GM18951 (cell line): ENCODE measurements around the gene CASZ1.

Experiments
- POLR2A ChIP-seq: IDR thresholded peaks from 4 replicates; pipeline ENCODE4 v1.6.1; 2011; ENCODE audit warnings: mild to moderate bottlenecking; ENCODE audit not compliant: insufficient read length, insufficient read depth; ENCODE audit errors: extremely low read depth
- in situ Hi-C: fragments of 300-500 bp; cut with MboI; formaldehyde crosslinking; loops from one replicate; pipeline ENCODE4 v1.12.0; 2022; ENCODE audit warnings: low sequenced_read_pairs, mixed read lengths, inconsistent platforms; ENCODE audit not compliant: unreplicated experiment

Gene CASZ1

DNA sequence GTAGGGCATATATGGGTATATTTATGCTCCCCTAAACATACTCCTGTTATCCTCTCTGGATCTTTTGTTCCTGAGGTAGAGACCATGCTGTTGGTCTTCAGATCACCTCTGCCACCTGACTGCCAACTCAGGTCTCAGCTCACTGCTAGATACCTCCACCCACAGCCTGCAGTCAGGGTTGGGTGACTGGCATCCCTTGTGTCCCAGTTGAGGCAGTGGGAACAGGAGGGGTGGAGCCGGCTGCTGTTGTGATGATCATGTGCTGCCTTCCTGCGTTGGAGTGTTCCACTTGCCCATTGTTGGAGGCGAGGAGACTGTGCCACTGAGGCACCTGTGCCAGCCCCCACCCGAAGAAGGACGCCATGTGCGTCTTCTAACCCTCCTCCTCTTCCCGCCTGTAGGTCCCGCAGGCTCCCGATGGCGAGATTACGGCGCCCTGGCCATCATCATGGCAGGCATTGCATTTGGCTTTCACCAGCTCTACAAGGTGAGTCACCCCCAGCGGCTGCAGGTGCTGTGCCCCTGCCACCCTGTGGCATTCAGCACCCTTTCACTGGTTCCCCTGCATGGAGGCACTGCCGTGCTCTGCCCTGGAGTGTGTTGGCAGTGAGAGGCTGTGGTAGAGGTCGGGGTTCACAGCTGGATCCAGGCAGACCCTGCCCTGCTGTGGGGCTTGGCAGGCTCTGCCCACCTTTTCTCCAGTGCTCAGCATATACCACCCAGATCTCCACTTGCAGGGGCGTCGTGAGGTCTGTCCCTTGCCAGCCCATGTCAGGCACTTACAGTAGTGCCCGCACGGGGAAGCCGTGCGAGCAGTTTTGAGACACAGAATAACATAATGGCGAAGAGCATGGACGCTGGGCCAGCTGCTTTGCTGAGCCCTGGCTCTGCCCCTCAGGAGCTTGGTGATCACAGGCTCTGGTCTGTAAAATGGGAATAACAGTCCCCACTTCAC is 178.2 kb downstream of the CASZ1 start:
- no peak for TF ChIP-seq POLR2A
- in situ Hi-C loops, result no loop called here

DNA sequence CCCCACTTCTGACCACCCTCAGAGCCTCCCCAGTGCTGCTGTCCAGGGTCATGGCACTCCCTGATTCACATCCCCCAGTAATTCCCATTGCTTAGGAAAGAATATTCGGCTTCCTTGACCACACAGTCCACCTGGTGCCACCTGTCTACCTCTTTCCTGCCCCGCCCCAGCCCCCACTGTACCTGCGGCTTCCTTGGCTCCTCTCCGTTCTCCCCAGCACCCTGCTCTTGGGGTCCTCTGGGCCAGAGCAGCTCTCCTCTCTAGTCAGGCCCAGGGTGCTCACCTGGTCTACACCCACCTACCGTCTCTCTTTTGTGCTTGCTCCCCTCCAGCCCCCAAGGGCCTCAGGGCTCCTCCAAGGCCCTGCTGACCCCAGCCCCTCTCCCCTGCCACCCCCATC is 179.1 kb downstream of the CASZ1 start:
- in situ Hi-C loops, result no loop called here
- no peak for TF ChIP-seq POLR2A

DNA sequence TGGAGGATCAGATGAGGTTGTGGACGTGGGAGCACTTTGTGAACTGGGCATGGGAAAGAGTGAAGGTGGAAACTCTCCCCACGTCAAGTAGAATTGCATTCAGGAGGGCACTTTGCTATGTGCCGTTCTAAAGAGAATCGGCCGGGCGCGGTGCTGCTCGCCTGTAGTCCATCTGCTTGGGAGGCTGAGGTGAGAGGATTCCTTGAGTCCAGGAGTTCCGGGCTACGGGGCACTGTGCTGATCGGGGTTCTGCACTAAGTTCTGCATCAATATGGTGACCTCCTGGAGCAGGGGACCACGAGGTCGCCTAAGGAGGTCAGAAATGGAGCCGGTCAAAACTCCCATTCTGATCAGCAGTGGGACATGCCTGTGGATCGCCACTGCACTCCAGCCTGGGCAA is 179.8 kb downstream of the CASZ1 start:
- TF ChIP-seq POLR2A, result no peak
- in situ Hi-C loops, result no loop called here

DNA sequence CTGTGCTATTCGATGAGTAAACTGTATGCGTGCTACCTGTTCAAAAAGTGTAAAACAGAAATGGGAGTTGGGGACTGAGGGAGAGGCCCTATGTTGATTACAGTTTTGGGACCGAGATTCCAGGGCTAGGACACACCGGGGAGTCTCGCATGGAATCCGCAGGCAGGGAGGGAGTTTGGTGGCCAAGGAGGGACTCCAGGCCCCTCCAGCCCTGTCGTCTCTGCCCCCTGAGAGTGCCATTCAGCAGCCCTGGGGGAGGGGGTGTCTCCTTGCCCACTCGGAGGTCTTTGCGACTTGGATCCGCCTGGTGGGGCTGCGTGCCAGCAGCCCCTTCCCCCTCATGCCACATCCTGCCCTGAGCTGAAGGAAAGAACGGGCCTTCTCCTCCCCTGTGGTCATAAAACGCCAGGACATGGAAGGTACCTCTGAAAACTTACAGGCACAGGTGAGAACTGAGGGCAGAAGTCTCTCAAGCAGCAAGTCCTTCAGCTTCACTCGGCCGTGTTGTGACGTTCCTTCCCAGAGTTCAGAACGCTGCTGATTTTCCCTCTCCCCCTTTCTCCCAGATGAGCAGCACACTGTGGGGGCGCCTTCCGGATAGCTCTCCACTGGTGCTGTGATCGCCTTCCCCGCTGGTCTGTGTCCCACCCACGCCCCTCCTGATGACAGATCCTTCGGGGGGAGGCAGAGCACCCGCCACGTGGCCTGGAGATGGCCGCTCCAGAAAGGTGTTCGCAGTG is 180.3 kb downstream of the CASZ1 start:
- in situ Hi-C loops, result no loop called here
- no peak for TF ChIP-seq POLR2A

DNA sequence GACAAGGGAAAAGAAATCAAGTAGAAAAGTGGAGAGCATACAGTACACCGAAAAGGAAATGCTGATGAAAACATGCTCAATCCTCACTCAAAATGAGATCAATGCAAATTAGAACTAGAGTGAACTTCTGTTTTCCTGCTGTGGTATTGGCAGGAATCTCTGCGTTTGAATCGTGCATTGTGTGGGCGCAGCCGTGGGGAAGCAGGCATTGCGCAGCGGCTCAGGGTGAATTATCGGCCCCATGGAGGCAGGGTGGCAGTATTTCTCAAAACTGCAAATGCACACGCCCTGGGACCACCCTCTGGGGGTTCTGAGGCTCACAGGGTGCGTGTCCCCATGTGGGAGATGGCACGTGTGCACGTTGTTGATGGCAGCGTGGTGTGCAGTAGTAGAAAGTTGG is 181.1 kb downstream of the CASZ1 start:
- in situ Hi-C loops, result no loop called here
- no peak for TF ChIP-seq POLR2A

DNA sequence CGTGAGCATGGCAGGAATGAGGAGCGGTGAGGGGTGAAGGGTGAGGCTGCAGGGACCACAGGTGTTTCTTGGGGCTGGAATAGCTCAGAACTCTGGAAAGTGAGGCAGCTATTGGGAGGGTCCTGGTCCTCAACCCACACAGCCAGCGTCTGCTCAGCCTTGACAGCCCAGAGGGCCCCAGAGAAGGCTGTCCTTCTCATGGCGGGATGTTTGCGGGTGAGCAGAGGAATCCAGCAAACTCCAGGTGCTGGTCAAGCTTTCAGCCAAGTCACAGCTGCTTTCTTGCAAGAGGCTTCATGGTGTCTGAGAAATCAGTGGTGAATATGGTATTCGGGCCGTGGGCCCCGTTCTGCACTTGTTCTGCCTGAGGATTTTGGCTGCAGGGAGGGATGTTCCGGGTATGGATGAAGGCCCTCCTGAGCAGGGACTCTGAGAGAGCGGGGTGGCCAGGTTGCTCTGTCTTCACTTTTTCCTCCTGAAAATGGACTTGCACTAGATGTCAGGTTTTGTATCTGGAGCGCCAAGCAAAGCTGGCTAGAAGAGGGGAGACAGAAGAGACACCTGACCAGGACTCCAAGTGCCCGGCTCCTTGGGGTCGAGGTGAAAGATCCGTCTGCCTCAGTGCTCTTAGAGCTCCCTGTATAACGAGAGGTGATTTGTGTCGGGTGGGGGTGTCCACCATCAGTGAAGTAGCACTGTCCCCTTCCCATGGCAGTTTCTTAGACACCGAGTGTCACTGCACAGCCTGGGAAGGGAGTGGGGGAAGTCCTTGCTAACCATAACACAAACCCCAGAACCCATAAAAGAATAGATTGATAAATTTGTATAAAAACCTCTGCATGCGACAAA is 181.8 kb downstream of the CASZ1 start:
- in situ Hi-C loops, result no loop called here
- TF ChIP-seq POLR2A, result no peak

DNA sequence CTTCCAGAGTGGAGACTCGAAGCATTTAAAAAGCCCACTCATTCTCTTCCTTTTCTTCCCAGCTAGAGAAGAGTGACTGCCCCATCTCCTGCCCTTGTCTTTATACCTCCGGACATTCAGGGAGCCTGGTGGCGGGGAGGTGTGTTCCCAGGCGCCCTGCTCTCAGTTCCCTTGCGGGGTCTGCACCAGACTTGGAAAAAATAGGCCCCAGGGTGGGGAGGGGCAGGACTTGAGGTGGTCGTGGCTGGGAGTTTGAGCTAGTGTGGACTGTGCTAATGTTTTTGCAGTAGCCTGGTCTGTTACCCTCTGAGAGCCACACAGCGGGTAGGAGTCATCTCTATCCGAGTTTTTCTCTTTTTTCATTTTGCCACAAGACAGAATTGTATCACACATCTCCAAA is 182.6 kb downstream of the CASZ1 start:
- no peak for TF ChIP-seq POLR2A
- in situ Hi-C loops, result no loop called here

DNA sequence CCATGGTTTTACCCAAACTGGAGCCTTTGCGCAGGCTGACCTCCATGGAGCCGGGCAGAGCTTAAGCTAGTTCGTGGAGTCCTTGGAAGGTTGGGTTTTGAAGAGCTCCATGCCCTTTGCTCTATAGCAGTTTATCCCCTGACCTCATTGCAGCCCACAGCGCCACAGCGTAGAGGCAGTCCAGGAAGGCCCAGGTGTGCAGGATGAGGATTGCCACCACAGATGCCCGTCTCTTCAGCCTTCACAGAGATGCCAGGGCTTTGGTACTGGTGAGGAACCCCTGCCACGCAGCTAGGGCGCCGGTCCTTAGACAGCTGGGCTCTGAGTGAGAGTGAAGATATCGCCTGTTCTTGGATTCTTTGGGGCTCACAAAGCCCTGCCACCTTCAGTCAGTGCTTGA is 183.1 kb downstream of the CASZ1 start:
- no peak for TF ChIP-seq POLR2A
- in situ Hi-C loops, result no loop called here

DNA sequence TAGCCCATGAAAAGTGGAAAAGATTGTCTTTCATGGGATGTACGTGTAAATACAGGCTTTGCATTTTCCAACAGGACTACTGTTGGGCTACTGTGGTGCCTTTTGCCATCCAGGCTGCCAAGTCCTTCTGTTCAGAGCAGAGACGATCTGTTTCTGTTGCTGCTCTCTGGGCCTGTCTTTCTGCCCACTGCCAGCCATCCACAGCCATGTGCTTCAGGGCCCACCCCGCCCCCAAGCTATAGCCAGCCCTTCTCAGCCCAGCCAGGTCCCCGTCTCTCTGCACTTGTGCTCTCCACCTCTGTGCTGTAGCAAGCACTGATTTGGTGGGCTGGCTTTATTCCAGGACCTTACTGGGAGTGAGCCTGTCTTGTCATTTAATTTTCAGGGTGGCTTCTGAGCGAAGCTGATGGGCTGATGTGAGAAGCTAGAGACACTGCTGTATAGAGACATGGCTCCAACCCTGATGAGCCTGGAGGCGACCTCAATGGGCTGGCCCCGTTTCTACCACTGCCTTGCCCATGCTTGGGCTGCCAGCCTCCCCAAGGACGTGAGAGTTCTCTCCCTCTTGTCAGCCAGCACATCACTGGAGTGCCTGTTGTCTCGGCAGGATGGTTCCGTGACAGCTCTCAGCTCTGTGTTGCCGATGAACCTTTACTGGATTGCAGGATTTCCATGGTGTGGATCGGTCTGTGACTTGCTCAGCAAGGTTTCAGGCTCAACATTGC is 183.8 kb downstream of the CASZ1 start:
- no peak for TF ChIP-seq POLR2A
- in situ Hi-C loops, result no loop called here

DNA sequence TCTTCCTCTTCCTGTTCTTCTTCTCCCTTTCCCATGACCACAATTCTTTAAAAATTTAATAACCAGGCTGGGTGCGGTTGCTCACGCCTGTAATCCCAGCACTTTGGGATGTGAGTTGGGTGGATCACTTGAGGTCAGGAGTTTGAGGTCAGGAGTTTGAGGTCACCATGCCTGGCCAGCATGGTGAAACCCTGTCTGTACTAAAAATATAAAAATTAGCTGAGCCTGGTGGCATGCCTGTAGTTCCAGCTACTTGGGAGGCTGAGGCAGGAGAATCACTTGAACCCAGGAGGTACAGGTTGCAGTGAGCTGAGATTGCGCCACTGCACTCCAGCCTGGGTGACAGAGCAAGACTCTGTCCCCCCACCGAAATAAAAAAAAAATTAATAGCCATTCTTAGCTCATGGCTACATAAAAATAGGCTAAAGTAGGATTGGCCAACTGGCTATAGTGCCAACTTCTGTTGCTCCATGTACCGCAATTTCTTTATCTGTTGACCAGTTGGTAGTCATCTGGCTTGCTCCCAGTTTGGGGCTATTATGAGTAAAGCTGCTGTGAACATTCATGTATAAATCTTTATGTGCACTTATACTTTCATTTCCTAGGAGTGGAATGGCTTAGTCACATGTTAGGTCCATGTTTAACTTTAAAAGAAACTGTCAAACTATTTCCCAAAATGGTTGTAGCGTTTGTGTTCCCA is 185.4 kb downstream of the CASZ1 start:
- in situ Hi-C loops, result no loop called here

DNA sequence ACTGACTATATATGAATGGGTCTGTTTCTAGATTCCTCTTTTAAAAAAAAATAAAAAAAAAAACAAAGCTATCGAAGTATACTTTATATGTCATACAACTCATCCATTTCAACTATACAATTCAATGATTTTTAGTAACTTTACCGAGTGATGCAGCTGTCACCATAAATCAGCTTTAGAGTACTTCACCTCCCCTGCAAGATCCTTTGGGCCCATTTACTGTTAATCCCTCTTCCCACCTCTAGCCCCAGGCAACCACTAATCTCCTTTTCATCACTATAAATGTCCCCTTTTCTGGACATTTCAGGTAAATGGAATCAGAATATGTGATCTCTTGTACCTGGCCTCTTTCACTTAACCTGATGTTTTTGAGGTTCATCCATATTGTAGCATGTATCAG is 187.8 kb downstream of the CASZ1 start:
- no peak for TF ChIP-seq POLR2A
- in situ Hi-C loops, result no loop called here

More for the DNA sequence above, 185.4 kb downstream of the CASZ1 start:
- no peak for TF ChIP-seq POLR2A

DNA sequence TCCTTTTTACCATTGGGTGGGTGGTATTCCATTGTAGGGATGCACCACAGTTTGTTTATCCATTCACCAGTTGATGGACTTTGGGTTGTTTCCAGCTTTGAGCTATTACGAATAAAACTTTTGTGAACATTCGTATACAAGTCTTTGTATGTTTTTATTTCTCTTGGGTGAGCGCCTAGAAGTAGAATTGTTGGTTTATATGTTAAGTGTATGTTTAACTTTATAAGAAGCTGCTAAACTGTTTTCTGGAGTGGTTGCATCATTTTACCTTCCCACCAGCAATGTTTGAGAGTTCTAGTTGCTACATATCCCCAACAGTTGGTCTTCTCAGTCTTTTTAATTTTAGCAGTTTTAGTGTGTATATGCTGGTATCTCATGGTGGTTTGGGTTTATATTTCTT is 189.2 kb downstream of the CASZ1 start:
- TF ChIP-seq POLR2A, result no peak
- in situ Hi-C loops, result no loop called here
